Central memory CD8-positive, alpha-beta T cell (primary cell): Measurements from ENCODE around the gene TTYH3.

Source experiments
- ATAC-seq: fragments of 150-1000 bp; cut with Tn5 transposase; replicated peaks from 2 replicates; pipeline ENCODE4 v1.10.0; 2022; ENCODE audit warnings: mild to moderate bottlenecking, moderate FRiP score, moderate number of reproducible peaks; ENCODE audit not compliant: poor library complexity, severe bottlenecking; ENCODE audit errors: extremely low read depth
- DNase-seq, 2 donors: peaks; one replicate each; pipeline ENCODE4 v3.0.0; 2021; ENCODE audit warnings: low spot score in 2 of 2
- H3K27ac Mint-ChIP-seq: one replicate; pipeline ENCODE4 v1.8.0; 2022; ENCODE audit warnings: low read depth, mild to moderate bottlenecking, moderate library complexity, mixed read lengths
- H3K27me3 Mint-ChIP-seq: one replicate; pipeline ENCODE4 v1.8.0; 2022; ENCODE audit warnings: mixed read lengths
- H3K36me3 Mint-ChIP-seq: one replicate; pipeline ENCODE4 v1.8.0; 2022; ENCODE audit warnings: mild to moderate bottlenecking, moderate library complexity, mixed read lengths; ENCODE audit not compliant: insufficient read depth
- H3K4me1 Mint-ChIP-seq: one replicate; pipeline ENCODE4 v1.8.0; 2022; ENCODE audit warnings: mixed read lengths
- H3K4me3 Mint-ChIP-seq: one replicate; pipeline ENCODE4 v1.8.0; 2022; ENCODE audit warnings: mild to moderate bottlenecking, moderate library complexity, mixed read lengths
- H3K9me3 Mint-ChIP-seq: one replicate; pipeline ENCODE4 v1.8.0; 2022; ENCODE audit warnings: mixed read lengths

Gene TTYH3

GRCh38 chr7:2594599-2594998 lies 37.2 kb upstream of the TTYH3 start:
- H3K9me3 Mint-ChIP-seq, result no peaks in the 10 kb centered on the region
- H3K36me3 Mint-ChIP-seq, result peaks cover 8% of the 10 kb centered on the region
- no peak overlapping the region for H3K4me3 Mint-ChIP-seq
- no peaks in the 10 kb centered on the region for H3K4me1 Mint-ChIP-seq
- no peaks in the 10 kb centered on the region for H3K27me3 Mint-ChIP-seq
- DNase-seq (no peak), ATAC-seq (no peak)
- H3K27ac Mint-ChIP-seq, result no peak overlapping the region

GRCh38 chr7:2595258-2595860 lies 36.4 kb upstream of the TTYH3 start:
- peaks cover 10% of the 10 kb centered on the region for H3K36me3 Mint-ChIP-seq

GRCh38 chr7:2596464-2597272 lies 35.1 kb upstream of the TTYH3 start:
- Mint-ChIP-seq H3K27me3 (no peaks in the 10 kb centered on the region), H3K36me3 (peaks cover 9% of the 10 kb centered on the region), H3K9me3 (no peaks in the 10 kb centered on the region), H3K27ac (no peak overlapping the region), H3K4me3 (no peak overlapping the region), H3K4me1 (no peaks in the 10 kb centered on the region)
- no peak for DNase-seq
- no peak for ATAC-seq

More at GRCh38 chr7:2595258-2595860, 36.4 kb upstream of the TTYH3 start:
- Mint-ChIP-seq H3K9me3 (no peaks in the 10 kb centered on the region), H3K27ac (no peak overlapping the region), H3K4me1 (no peaks in the 10 kb centered on the region), H3K27me3 (no peaks in the 10 kb centered on the region), H3K4me3 (no peak overlapping the region)
- no peak for ATAC-seq
- no peak for DNase-seq

GRCh38 chr7:2597273-2597640 lies 34.5 kb upstream of the TTYH3 start:
- DNase-seq (no peak), ATAC-seq (no peak)
- H3K27ac Mint-ChIP-seq, result no peak overlapping the region
- no peaks in the 10 kb centered on the region for H3K27me3 Mint-ChIP-seq
- H3K4me1 Mint-ChIP-seq, result no peaks in the 10 kb centered on the region
- peaks cover 11% of the 10 kb centered on the region for H3K36me3 Mint-ChIP-seq
- no peaks in the 10 kb centered on the region for H3K9me3 Mint-ChIP-seq
- H3K4me3 Mint-ChIP-seq, result no peak overlapping the region

DNA sequence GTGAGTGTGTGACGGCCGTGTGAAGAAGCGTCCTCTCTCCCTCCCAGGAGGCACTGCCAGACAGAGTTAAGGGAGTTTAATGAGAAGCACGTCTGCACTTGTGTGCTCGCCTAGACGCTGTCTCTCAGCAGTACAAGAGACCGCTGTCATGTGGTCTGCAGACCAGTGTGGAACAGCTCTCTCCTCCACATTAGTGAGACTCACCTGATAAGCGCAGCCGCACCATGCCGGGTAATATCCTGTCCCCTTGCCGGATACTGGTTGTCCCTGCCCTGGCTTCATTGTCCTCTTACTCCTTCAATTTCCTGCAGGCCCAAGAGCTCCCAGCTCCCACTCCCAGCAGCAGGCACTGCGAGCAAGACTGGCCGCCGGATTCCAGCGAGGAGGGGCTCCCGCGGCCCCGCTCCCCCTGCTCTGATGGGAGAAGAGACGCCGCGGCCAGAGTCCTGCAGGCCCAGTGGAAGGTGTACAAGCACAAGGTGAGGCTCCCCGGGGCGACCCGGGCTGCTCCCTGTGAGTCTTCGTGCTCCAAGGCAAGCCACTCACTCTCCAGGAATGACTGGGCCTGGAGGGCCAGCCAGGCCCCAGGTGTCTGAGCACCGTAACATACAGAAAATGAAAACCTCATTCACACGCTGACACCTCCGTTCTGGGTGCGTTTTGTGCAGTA lies 33.5 kb upstream of the TTYH3 start:
- Mint-ChIP-seq H3K27me3 (no peaks in the 10 kb centered on the region), H3K36me3 (peaks cover 13% of the 10 kb centered on the region), H3K9me3 (no peaks in the 10 kb centered on the region), H3K4me1 (no peaks in the 10 kb centered on the region), H3K27ac (no peak overlapping the region), H3K4me3 (no peak overlapping the region)
- DNase-seq (no peak), ATAC-seq (no peak)

DNA sequence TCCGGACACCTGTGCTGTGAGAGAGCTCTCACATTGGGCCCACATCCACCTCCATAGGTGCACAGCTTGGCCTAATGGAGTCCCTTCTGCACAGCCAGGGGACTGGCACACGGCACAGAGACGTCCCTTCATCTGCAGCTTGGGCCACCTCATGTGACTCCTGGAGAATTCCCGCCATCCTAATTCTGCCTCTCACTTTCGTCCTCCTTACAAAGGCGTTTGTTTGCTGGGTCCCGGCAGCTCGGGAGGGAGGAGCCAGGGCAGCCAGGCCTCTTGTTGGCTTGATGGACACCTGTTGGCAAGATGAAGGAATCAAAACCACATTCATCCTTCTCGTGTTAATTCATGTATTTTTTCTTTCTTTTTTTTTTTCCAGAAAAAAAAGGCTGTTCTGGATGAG lies 30.7 kb upstream of the TTYH3 start:
- Mint-ChIP-seq H3K4me1 (no peaks in the 10 kb centered on the region), H3K9me3 (no peaks in the 10 kb centered on the region), H3K27me3 (no peaks in the 10 kb centered on the region), H3K27ac (no peak overlapping the region), H3K4me3 (no peak overlapping the region), H3K36me3 (peaks cover 9% of the 10 kb centered on the region)
- no peak for ATAC-seq
- DNase-seq, result no peak

GRCh38 chr7:2601907-2602306 lies 29.9 kb upstream of the TTYH3 start:
- no peaks in the 10 kb centered on the region for H3K27me3 Mint-ChIP-seq
- DNase-seq (no peak), ATAC-seq (no peak)
- H3K27ac Mint-ChIP-seq, result no peak overlapping the region
- peaks cover 8% of the 10 kb centered on the region for H3K36me3 Mint-ChIP-seq
- no peaks in the 10 kb centered on the region for H3K9me3 Mint-ChIP-seq
- H3K4me1 Mint-ChIP-seq, result no peaks in the 10 kb centered on the region
- no peak overlapping the region for H3K4me3 Mint-ChIP-seq

DNA sequence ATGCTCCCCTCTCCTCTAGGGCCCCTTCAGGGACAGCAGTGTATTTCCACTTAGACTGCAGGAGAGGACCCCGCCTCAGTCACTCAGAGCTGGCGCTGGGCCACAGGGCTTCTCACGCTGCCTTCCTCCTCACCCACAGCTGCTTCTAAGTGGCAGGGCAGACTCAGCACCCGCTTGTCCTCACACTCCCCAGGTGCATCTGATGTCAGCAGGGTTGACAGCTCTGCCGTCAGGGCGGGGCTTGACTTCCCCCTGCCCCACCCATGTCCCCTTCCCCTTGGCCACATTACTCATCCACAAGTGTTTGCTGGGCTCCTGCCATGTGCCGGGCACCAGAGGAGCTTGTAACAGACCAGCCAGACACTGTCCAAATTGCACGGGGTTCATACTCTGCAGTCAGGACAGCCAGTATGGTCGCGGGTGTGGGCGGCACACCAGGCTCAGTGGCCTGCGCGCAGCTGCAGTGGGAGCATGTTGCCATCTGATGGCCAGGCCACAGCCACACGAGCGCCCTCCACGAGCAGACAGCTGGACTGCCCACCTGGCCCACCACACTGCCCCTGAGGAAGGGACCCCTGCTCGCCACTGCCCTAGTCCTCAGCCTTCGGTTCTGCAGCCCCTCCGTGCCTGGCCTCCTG lies 29.3 kb upstream of the TTYH3 start:
- H3K27me3 Mint-ChIP-seq, result no peaks in the 10 kb centered on the region
- H3K9me3 Mint-ChIP-seq, result no peaks in the 10 kb centered on the region
- no peak for DNase-seq
- no peak for ATAC-seq
- H3K4me3 Mint-ChIP-seq, result no peak overlapping the region
- peaks cover 1% of the 10 kb centered on the region for H3K4me1 Mint-ChIP-seq
- H3K36me3 Mint-ChIP-seq, result peaks cover 8% of the 10 kb centered on the region
- H3K27ac Mint-ChIP-seq, result no peak overlapping the region

- Mint-ChIP-seq H3K27ac (no peak overlapping the region), H3K4me3 (no peak overlapping the region), H3K4me1 (peaks cover 5% of the 10 kb centered on the region), H3K9me3 (no peaks in the 10 kb centered on the region), H3K27me3 (no peaks in the 10 kb centered on the region), H3K36me3 (peaks cover 8% of the 10 kb centered on the region)
- ATAC-seq (no peak), DNase-seq (no peak)
Measured at GRCh38 chr7:2603044-2603965, 28.5 kb upstream of the TTYH3 start.

DNA sequence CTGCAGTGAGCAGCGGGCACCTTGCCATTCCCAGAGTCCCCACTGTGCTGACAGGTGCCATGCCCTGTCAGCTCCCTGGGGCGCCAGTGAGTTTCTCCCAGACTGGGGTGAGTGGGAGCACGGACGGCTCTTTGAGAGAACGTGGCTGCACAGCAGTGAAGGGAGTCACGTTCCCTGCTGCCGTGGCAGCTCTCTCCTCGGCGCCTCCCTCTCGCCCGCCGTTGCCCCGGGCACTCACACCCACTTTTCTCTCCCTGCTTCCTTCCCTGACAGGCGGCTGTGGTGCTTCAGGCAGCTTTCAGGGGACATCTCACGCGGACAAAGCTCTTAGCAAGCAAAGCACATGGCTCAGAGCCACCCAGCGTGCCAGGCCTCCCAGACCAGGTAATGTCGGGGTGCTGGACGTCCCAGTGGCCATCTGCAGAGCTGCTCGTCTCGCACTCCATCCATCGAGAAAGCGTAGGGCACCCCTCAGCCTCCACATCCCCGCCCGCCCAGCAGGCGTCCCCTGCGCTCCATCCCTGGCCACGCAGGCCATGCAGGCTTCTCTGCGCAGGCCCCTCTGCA lies 27.1 kb upstream of the TTYH3 start:
- no peak for ATAC-seq
- no peak overlapping the region for H3K27ac Mint-ChIP-seq
- no peaks in the 10 kb centered on the region for H3K27me3 Mint-ChIP-seq
- peaks cover 5% of the 10 kb centered on the region for H3K4me1 Mint-ChIP-seq
- no peak overlapping the region for H3K4me3 Mint-ChIP-seq
- peaks cover 6% of the 10 kb centered on the region for H3K36me3 Mint-ChIP-seq
- DNase-seq, result no peak
- no peaks in the 10 kb centered on the region for H3K9me3 Mint-ChIP-seq

- H3K9me3 Mint-ChIP-seq, result no peaks in the 10 kb centered on the region
- peaks cover 4% of the 10 kb centered on the region for H3K36me3 Mint-ChIP-seq
- no peak for DNase-seq
- H3K4me1 Mint-ChIP-seq, result peaks cover 5% of the 10 kb centered on the region
- H3K27me3 Mint-ChIP-seq, result no peaks in the 10 kb centered on the region
- no peak overlapping the region for H3K27ac Mint-ChIP-seq
- H3K4me3 Mint-ChIP-seq, result no peak overlapping the region
- ATAC-seq, result no peak
Measured at GRCh38 chr7:2605608-2606538, 25.9 kb upstream of the TTYH3 start.
